H1 (cell line): ENCODE data around the gene KLK10. TPM values are rescaled to one million over a fixed set of nuclear protein-coding genes. Genes with fewer than 3 reads are reported as not detected.
A peak's percentile ranks its signal among the peaks of the same experiment; 100 is the strongest.

Source experiments
- CTCF ChIA-PET: fragments of 300-600 bp; sonication (Branson Sonifier 250); formaldehyde crosslinking; loops from one replicate; lab custom pipeline; 2021; ENCODE audit not compliant: partially characterized antibody; lab: Charles Lee
- POLR2A ChIA-PET: fragments of 300-600 bp; sonication (Branson Sonifier 250); formaldehyde crosslinking; loops from one replicate; lab custom pipeline; 2021; ENCODE audit warnings: inconsistent platforms; ENCODE audit not compliant: partially characterized antibody; lab: Charles Lee
- DNase-seq, 2 experiments: peaks; one replicate each; pipeline versions ENCODE4 v3.0.0 to v3.0.0-alpha.2; 2010 to 2022; ENCODE audit warnings: low spot score in 2 of 2, low read depth in 1 of 2, mixed read lengths in 1 of 2
- FAIRE-seq: peaks from 2 replicates; lab custom pipeline; 2011; peaks lifted over from hg19 to GRCh38; lab: Jason Lieb, UNC
- H2AFZ ChIP-seq: 2 replicates; pipeline ENCODE4 v1.8.1; 2012; ENCODE audit warnings: low read length, inconsistent platforms
- H2AK5ac ChIP-seq: 2 replicates; pipeline ENCODE4 v1.6.1; 2013; ENCODE audit warnings: low read depth, low read length
- H2BK120ac ChIP-seq: replicated peaks from 2 replicates; pipeline ENCODE3; 2013; ENCODE audit warnings: low read depth, low read length, inconsistent platforms
- H2BK12ac ChIP-seq: 2 replicates; pipeline ENCODE4 v1.6.1; 2013; ENCODE audit warnings: low read depth, low read length
- H2BK15ac ChIP-seq: 2 replicates; pipeline ENCODE4 v1.6.1; 2013; ENCODE audit warnings: low read length
- H2BK20ac ChIP-seq: 2 replicates; pipeline ENCODE4 v1.6.1; 2013; ENCODE audit warnings: low read length
- H2BK5ac ChIP-seq: 2 replicates; pipeline ENCODE4 v1.6.1; 2013; ENCODE audit warnings: low read depth, low read length
- H3K14ac ChIP-seq: 2 replicates; pipeline ENCODE4 v1.6.1; 2013; ENCODE audit warnings: inconsistent platforms; ENCODE audit not compliant: insufficient read length
- H3K18ac ChIP-seq: 2 replicates; pipeline ENCODE4 v1.6.1; 2013; ENCODE audit warnings: low read length; ENCODE audit errors: extremely low read depth
- H3K23ac ChIP-seq: 2 replicates; pipeline ENCODE4 v1.6.1; 2013; ENCODE audit warnings: inconsistent platforms; ENCODE audit not compliant: insufficient read length
- H3K23me2 ChIP-seq: 2 replicates; pipeline ENCODE4 v1.6.1; 2013; ENCODE audit warnings: low read depth, low read length
- H3K27ac ChIP-seq: 2 replicates; pipeline ENCODE4 v1.6.1; 2011; ENCODE audit warnings: low read depth, low read length, inconsistent platforms
- H3K27me3 ChIP-seq, 4 experiments: replicated peaks in 1 of 4; 1 replicate in 1 of 4; 2 replicates in 3 of 4; pipeline versions ENCODE4 v1.6.1 to v1.8.1; 2011 to 2013; ENCODE audit warnings: low read length in 3 of 4, mild to moderate bottlenecking in 3 of 4, inconsistent platforms in 2 of 4, mixed read lengths in 2 of 4, moderate library complexity in 1 of 4; ENCODE audit not compliant: control insufficient read depth in 3 of 4, insufficient read depth in 3 of 4; ENCODE audit errors: extremely low read depth in 1 of 4
- H3K36me3 ChIP-seq, 4 experiments: 2 replicates each; pipeline versions ENCODE4 v1.6.1 to v1.8.1; 2011 to 2013; ENCODE audit warnings: mild to moderate bottlenecking in 4 of 4, low read length in 3 of 4, moderate library complexity in 2 of 4, control low read depth in 1 of 4, inconsistent platforms in 1 of 4; ENCODE audit not compliant: insufficient read depth in 4 of 4, control insufficient read depth in 2 of 4
- H3K4ac ChIP-seq: replicated peaks from 2 replicates; pipeline ENCODE3; 2013; ENCODE audit warnings: low read length, low read depth, mixed read lengths, inconsistent platforms; ENCODE audit not compliant: insufficient read length
- H3K4me1 ChIP-seq, 4 experiments: replicated peaks in 1 of 4; 1 replicate in 1 of 4; 2 replicates in 3 of 4; pipeline versions ENCODE4 v1.6.1 to v1.8.1; 2011 to 2013; ENCODE audit warnings: low read length in 3 of 4, inconsistent platforms in 2 of 4, mixed read lengths in 1 of 4; ENCODE audit not compliant: insufficient read depth in 4 of 4, control insufficient read depth in 3 of 4
- H3K4me2 ChIP-seq, 2 experiments: 2 replicates each; pipeline versions ENCODE4 v1.6.1 to v1.8.1; 2011 to 2013; ENCODE audit warnings: low read depth in 2 of 2, low read length in 2 of 2, control low read depth in 1 of 2, inconsistent platforms in 1 of 2, mild to moderate bottlenecking in 1 of 2; ENCODE audit not compliant: insufficient read depth in 1 of 2
- H3K4me3 ChIP-seq, 4 experiments: fragments of 200-600, 300-600 bp in 1 of 4; sonication (generic), shearing (Covaris generic), sonication (Bioruptor Twin) in 1 of 4; 2 replicates each; pipeline versions ENCODE4 v1.5.1 to v1.8.1; 2011 to 2016; ENCODE audit warnings: low read length in 4 of 4, low read depth in 3 of 4, control low read depth in 2 of 4, inconsistent platforms in 2 of 4, mild to moderate bottlenecking in 2 of 4, mixed read lengths in 1 of 4, moderate library complexity in 1 of 4; ENCODE audit not compliant: insufficient read depth in 2 of 4; ENCODE audit errors: extremely low read depth in 1 of 4
- H3K56ac ChIP-seq: replicated peaks from 2 replicates; pipeline ENCODE3; 2013; ENCODE audit warnings: low read depth, mild to moderate bottlenecking, mixed read lengths, low read length, inconsistent platforms; ENCODE audit not compliant: insufficient read length
- H3K79me1 ChIP-seq: 2 replicates; pipeline ENCODE4 v1.6.1; 2013; ENCODE audit warnings: low read depth, low read length, control low read depth
- H3K79me2 ChIP-seq, 2 experiments: 2 replicates each; pipeline versions ENCODE4 v1.6.1 to v1.8.1; 2012 to 2013; ENCODE audit warnings: low read length in 2 of 2, mild to moderate bottlenecking in 2 of 2, inconsistent platforms in 1 of 2; ENCODE audit not compliant: insufficient read depth in 2 of 2, control insufficient read depth in 1 of 2
- H3K9ac ChIP-seq, 4 experiments: replicated peaks in 1 of 4; 1 replicate in 1 of 4; 2 replicates in 3 of 4; pipeline versions ENCODE4 v1.6.1 to v1.8.1; 2011 to 2013; ENCODE audit warnings: low read depth in 3 of 4, low read length in 3 of 4, control low read depth in 2 of 4, mild to moderate bottlenecking in 2 of 4, moderate library complexity in 2 of 4, inconsistent platforms in 1 of 4; ENCODE audit errors: extremely low read depth in 1 of 4
- H3K9me3 ChIP-seq, 2 experiments: 2 replicates each; pipeline versions ENCODE4 v1.6.1 to v1.8.1; 2012 to 2013; ENCODE audit warnings: mild to moderate bottlenecking in 2 of 2, moderate library complexity in 2 of 2, control low read depth in 1 of 2, inconsistent platforms in 1 of 2, low read depth in 1 of 2, low read length in 1 of 2, mixed read lengths in 1 of 2; ENCODE audit not compliant: insufficient read depth in 2 of 2
- H4K20me1 ChIP-seq, 2 experiments: replicated peaks in 1 of 2; 2 replicates each; pipeline versions ENCODE3 to v1.8.1; 2011 to 2013; ENCODE audit warnings: inconsistent platforms in 2 of 2, low read length in 2 of 2, mild to moderate bottlenecking in 1 of 2; ENCODE audit not compliant: insufficient read depth in 2 of 2, control insufficient read depth in 1 of 2
- H4K5ac ChIP-seq: 2 replicates; pipeline ENCODE4 v1.6.1; 2013; ENCODE audit warnings: low read length, low read depth, mixed read lengths, inconsistent platforms; ENCODE audit not compliant: insufficient read length
- H4K8ac ChIP-seq: 2 replicates; pipeline ENCODE4 v1.8.0; 2013; ENCODE audit warnings: mild to moderate bottlenecking, moderate library complexity, low read length, inconsistent platforms; ENCODE audit not compliant: insufficient read depth; ENCODE audit errors: extremely low read depth
- H4K91ac ChIP-seq: replicated peaks from 2 replicates; pipeline ENCODE3; 2013; ENCODE audit warnings: low read length, mixed read lengths, inconsistent platforms; ENCODE audit not compliant: insufficient read length
- EGR1 ChIP-seq: IDR thresholded peaks from 2 replicates; pipeline ENCODE4 v1.6.1; 2011; ENCODE audit warnings: low read depth, low read length, borderline replicate concordance
- RBBP5 ChIP-seq: IDR thresholded peaks from 2 replicates; pipeline ENCODE4 v1.7.1; 2012; ENCODE audit warnings: low read depth, mild to moderate bottlenecking, inconsistent platforms, low read length, moderate library complexity, borderline replicate concordance
- RFX5 ChIP-seq: IDR thresholded peaks from 2 replicates; pipeline ENCODE4 v1.6.1; 2011; ENCODE audit warnings: low read depth, low read length, improper control_type of control experiment, borderline replicate concordance
- TEAD4 ChIP-seq: IDR thresholded peaks from 2 replicates; pipeline ENCODE4 v1.6.1; 2012; ENCODE audit warnings: low read depth, low read length, inconsistent platforms, mixed read lengths
- WGBS, 2 experiments: shearing (Covaris generic) in 1 of 2; methylation state at CpG; one replicate each; pipeline versions ENCODE4 v1.1.6 to v1.1.7; 2013 to 2015; ENCODE audit warnings: low lambda C conversion rate in 2 of 2, mixed read lengths in 2 of 2, inconsistent platforms in 1 of 2, low coverage in 1 of 2, missing lambda C conversion rate in 1 of 2; ENCODE audit not compliant: insufficient replicate concordance in 2 of 2, insufficient coverage in 1 of 2, insufficient read length in 1 of 2; ENCODE audit errors: extremely low coverage in 1 of 2, missing lambda C conversion rate in 1 of 2; 5-methylcytosine and 5-hydroxymethylcytosine counted together
- polyA plus RNA-seq, 7 experiments: library from polyadenylated mRNA; depleted of rRNA in 3 of 7; stranded (reverse) in 5 of 7; unstranded in 2 of 7; fragments of >200 nt in 5 of 7; fragments of 200-250 nt in 2 of 7; gene quantifications; 1 replicate in 5 of 7; 2 replicates in 1 of 7; 4 replicates in 1 of 7; pipeline versions ENCODE4 v1.2.1 to v1.2.3, GENCODE V29; 2011 to 2013; ENCODE audit warnings: missing spikeins in 2 of 7, mixed read lengths in 2 of 7
- total RNA-seq: library from RNA; stranded (reverse); fragmentation: NEBNext Ultra II Directional; extraction: Animal tissue kit (Norgen Biotek cat#: 25700); gene quantifications from 2 replicates; pipeline ENCODE4 v1.2.1, GENCODE V29; 2021
- TF ChIP-seq, protein P1 (sequence below): IDR thresholded peaks from 2 replicates; pipeline ENCODE4 v1.6.1; 2011; ENCODE audit warnings: low read length, improper control_type of control experiment

The KLK10 gene
- total and polyA plus RNA-seq, 2 of the 8 experiments (the other 6 are each of a cell fraction or from before 2014, with no cell fraction given), result 4.8 to 9.7 TPM

DNA sequence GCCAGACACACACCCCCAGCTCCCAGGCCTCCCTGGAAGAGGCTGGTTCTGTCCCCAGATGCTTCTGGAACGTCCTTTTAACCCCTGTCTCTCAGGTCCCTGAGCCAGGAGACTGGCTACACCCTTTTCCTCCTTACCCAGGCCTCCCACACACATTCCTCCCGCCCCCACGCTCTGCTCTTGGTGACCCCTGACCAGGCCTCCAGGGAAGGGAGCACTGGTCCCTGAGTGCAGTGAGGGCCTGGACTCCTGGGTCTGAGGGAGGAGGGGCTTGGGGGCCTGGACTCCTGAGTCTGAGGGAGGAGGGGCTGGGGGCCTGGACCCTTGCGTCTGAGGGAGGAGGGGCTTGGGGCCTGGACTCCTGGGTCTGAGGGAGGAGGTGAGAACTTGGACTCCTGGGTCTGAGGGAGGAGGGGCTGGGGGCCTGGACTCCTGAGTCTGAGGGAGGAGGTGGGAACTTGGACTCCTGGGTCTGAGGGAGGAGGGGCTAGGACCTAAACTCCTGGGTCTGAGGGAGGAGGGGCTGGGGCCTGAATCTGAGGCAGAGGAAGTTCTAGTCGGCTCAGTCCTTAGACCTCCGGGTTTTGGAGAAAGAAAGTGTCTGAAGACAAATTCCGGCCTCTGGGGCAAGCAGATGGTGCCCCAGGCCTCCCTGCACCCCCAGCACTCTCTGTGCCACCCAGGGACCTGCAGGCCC is 50.6 kb downstream of the KLK10 start:
- H4K20me1 ChIP-seq, result no peaks in the 10 kb centered on the region
- no peak overlapping the region for H3K14ac ChIP-seq
- TF ChIP-seq, protein P1, sequence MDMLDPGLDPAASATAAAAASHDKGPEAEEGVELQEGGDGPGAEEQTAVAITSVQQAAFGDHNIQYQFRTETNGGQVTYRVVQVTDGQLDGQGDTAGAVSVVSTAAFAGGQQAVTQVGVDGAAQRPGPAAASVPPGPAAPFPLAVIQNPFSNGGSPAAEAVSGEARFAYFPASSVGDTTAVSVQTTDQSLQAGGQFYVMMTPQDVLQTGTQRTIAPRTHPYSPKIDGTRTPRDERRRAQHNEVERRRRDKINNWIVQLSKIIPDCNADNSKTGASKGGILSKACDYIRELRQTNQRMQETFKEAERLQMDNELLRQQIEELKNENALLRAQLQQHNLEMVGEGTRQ, result no peak
- TF ChIP-seq RFX5, result no peak
- no peak for TF ChIP-seq TEAD4
- TF ChIP-seq EGR1, result peak; percentile 84
- no peak for TF ChIP-seq RBBP5
- no peaks in the 10 kb centered on the region for H3K79me1 ChIP-seq
- DNase-seq (no peak), FAIRE-seq (no peak)
- no peaks in the 10 kb centered on the region for H3K79me2 ChIP-seq
- H2BK15ac ChIP-seq, result no peak overlapping the region
- peak overlapping the region; percentile 71 for H3K18ac ChIP-seq
- H4K8ac ChIP-seq, result no peak overlapping the region; the same call in none of the 2 replicates
- no peak overlapping the region for H3K4me3 ChIP-seq
- H3K4me2 ChIP-seq, result no peak overlapping the region
- H3K27ac ChIP-seq, result no peak overlapping the region
- peak overlapping the region; percentile 72 for H3K4ac ChIP-seq
- H2AK5ac ChIP-seq, result no peak overlapping the region
- H3K4me1 ChIP-seq, result peaks cover 0 to 16% (median 6%) of the 10 kb centered on the region in 4 experiments; a peak in 5 of 7 replicates
- no peak overlapping the region for H4K5ac ChIP-seq
- H3K9me3 ChIP-seq, result no peaks in the 10 kb centered on the region
- POLR2A ChIA-PET, result interaction anchor here (0.8 to 1.0 kb wide), 2 partner anchors 20 to 164 kb away, joined by 3 to 4 read pairs; no protein-coding TSS in a partner anchor
- no peak overlapping the region; the same call in 1 of the 2 replicates for H2BK5ac ChIP-seq
- CTCF ChIA-PET, result interaction anchor here (1.5 kb wide), 1 partner anchor 48 kb away, joined by 6 read pairs; no protein-coding TSS in a partner anchor
- H2BK12ac ChIP-seq, result 0 out of 2 replicates have a peak overlapping the region, but pooled peaks have one; percentile 50
- no peaks in the 10 kb centered on the region; a peak in 1 of 7 replicates for H3K27me3 ChIP-seq
- 0 out of 2 replicates have a peak overlapping the region, but pooled peaks have one; percentile 43 for H2BK20ac ChIP-seq
- no peak overlapping the region for H3K9ac ChIP-seq
- H3K36me3 ChIP-seq, result no peaks in the 10 kb centered on the region
- peak overlapping the region; percentile 58 for H2AFZ ChIP-seq
- no peak overlapping the region for H2BK120ac ChIP-seq
- WGBS, 2 experiments, result 85% methylated on average over 6 of the region's 7 CpGs; no CpG with 5 or more reads in 1 of the 2 experiments
- H3K23me2 ChIP-seq, result peaks cover 3% of the 10 kb centered on the region; the same call in 1 of the 2 replicates
- no peak overlapping the region for H3K23ac ChIP-seq
- no peak overlapping the region for H3K56ac ChIP-seq
- H4K91ac ChIP-seq, result peak overlapping the region; percentile 84
